22Rv1 (cell line): ENCODE data around the gene XRCC4.

ENCODE experiments used
- ZFX ChIP-seq: fragments of 450-650 bp; IDR thresholded peaks from 2 replicates; pipeline ENCODE4 v1.6.1; 2017; ENCODE audit warnings: antibody characterized with exemption, borderline replicate concordance
- TF ChIP-seq, protein P1 (sequence below): fragments of 450-650 bp; IDR thresholded peaks from 2 replicates; pipeline ENCODE4 v1.5.1; 2017; ENCODE audit warnings: mild to moderate bottlenecking

GRCh38 chr5:83245037-83245436 is 167.7 kb downstream of the XRCC4 start:
- TF ChIP-seq, protein P1, sequence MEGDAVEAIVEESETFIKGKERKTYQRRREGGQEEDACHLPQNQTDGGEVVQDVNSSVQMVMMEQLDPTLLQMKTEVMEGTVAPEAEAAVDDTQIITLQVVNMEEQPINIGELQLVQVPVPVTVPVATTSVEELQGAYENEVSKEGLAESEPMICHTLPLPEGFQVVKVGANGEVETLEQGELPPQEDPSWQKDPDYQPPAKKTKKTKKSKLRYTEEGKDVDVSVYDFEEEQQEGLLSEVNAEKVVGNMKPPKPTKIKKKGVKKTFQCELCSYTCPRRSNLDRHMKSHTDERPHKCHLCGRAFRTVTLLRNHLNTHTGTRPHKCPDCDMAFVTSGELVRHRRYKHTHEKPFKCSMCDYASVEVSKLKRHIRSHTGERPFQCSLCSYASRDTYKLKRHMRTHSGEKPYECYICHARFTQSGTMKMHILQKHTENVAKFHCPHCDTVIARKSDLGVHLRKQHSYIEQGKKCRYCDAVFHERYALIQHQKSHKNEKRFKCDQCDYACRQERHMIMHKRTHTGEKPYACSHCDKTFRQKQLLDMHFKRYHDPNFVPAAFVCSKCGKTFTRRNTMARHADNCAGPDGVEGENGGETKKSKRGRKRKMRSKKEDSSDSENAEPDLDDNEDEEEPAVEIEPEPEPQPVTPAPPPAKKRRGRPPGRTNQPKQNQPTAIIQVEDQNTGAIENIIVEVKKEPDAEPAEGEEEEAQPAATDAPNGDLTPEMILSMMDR, result no peak
- no peak for TF ChIP-seq ZFX
